RPMI8226 (cell line): ENCODE results near the gene TGM6.
"Not testable (repeated sequence)": the region's sequence is repeated elsewhere in the genome, so short reads cannot be mapped to it uniquely, and the experiment has no call there.

ENCODE experiments used
- DNase-seq: peaks from one replicate; pipeline ENCODE4 v3.0.0-alpha.2; 2015

Gene TGM6

GRCh38 chr20:2400290-2400689 is 19.6 kb downstream of the TGM6 start:
- no peak for DNase-seq

- no peak for DNase-seq
These were observed 20.8 kb downstream of the TGM6 start for GRCh38 chr20:2401527-2401926.

- peak; percentile 36 for DNase-seq
These were observed 21.7 kb downstream of the TGM6 start for GRCh38 chr20:2402271-2402980.

GRCh38 chr20:2403291-2404052 is 22.8 kb downstream of the TGM6 start:
- DNase-seq: no peak

GRCh38 chr20:2405693-2406065 is 25.0 kb downstream of the TGM6 start:
- DNase-seq: no peak

GRCh38 chr20:2407355-2407754 is 26.7 kb downstream of the TGM6 start:
- DNase-seq: not testable (repeated sequence)

- no peak for DNase-seq
These were observed 27.4 kb downstream of the TGM6 start for GRCh38 chr20:2408111-2408510.

GRCh38 chr20:2416541-2417212 is 36.0 kb downstream of the TGM6 start:
- no peak for DNase-seq

GRCh38 chr20:2417213-2417541 is 36.5 kb downstream of the TGM6 start:
- DNase-seq: no peak

- DNase-seq: no peak
These were observed 37.7 kb downstream of the TGM6 start for GRCh38 chr20:2418388-2418787.

GRCh38 chr20:2420510-2420909 is 39.8 kb downstream of the TGM6 start:
- DNase-seq: no peak

GRCh38 chr20:2421247-2421646 is 40.5 kb downstream of the TGM6 start:
- DNase-seq: no peak

- no peak for DNase-seq
These were observed 48.4 kb downstream of the TGM6 start for GRCh38 chr20:2429051-2429450.

GRCh38 chr20:2430538-2430937 is 49.8 kb downstream of the TGM6 start:
- no peak for DNase-seq

GRCh38 chr20:2431185-2431584 is 50.5 kb downstream of the TGM6 start:
- DNase-seq: no peak

GRCh38 chr20:2446845-2447244 is 66.1 kb downstream of the TGM6 start:
- DNase-seq: peak; percentile 11

- no peak for DNase-seq
These were observed 68.7 kb downstream of the TGM6 start for GRCh38 chr20:2449386-2449785.

- no peak for DNase-seq
These were observed 70.7 kb downstream of the TGM6 start for GRCh38 chr20:2451422-2451821.

GRCh38 chr20:2451939-2452732 is 71.4 kb downstream of the TGM6 start:
- DNase-seq: peak; percentile 70

- no peak for DNase-seq
These were observed 73.1 kb downstream of the TGM6 start for GRCh38 chr20:2453792-2454191.

- DNase-seq: no peak
These were observed 75.2 kb downstream of the TGM6 start for GRCh38 chr20:2455771-2456497.

- no peak for DNase-seq
These were observed 78.3 kb downstream of the TGM6 start for GRCh38 chr20:2458919-2459499.
